H1 (cell line): ENCODE results near the gene SRSF7. TPM values are rescaled to one million over a fixed set of nuclear protein-coding genes. Genes with fewer than 3 reads are reported as not detected.

Experiments
- CTBP2 ChIP-seq: IDR thresholded peaks from 2 replicates; pipeline ENCODE4 v1.7.0; 2011; ENCODE audit warnings: borderline replicate concordance, mild to moderate bottlenecking, moderate library complexity, mixed read lengths, low read length; ENCODE audit not compliant: insufficient read depth, insufficient read length
- polyA plus RNA-seq, 7 experiments: library from polyadenylated mRNA; depleted of rRNA in 3 of 7; stranded (reverse) in 5 of 7; unstranded in 2 of 7; fragments of >200 nt in 5 of 7; fragments of 200-250 nt in 2 of 7; gene quantifications; 1 replicate in 5 of 7; 2 replicates in 1 of 7; 4 replicates in 1 of 7; pipeline versions ENCODE4 v1.2.1 to v1.2.3, GENCODE V29; 2011 to 2013; ENCODE audit warnings: missing spikeins in 2 of 7, mixed read lengths in 2 of 7
- total RNA-seq: library from RNA; stranded (reverse); fragmentation: NEBNext Ultra II Directional; extraction: Animal tissue kit (Norgen Biotek cat#: 25700); gene quantifications from 2 replicates; pipeline ENCODE4 v1.2.1, GENCODE V29; 2021

SRSF7 gene
- total and polyA plus RNA-seq, 2 of the 8 experiments (the other 6 are each of a cell fraction or from before 2014, with no cell fraction given): 370 to 415 TPM

GRCh38 chr2:38712871-38713270 is 38.3 kb downstream of the SRSF7 start (continued):
- TF ChIP-seq CTBP2: no peak
